PC-9 (cell line): ENCODE measurements around the gene CAPN15.

Experiments used
- CTCF ChIP-seq: fragments of 200-600 bp; sonication (generic); conservative IDR thresholded peaks from 2 replicates; pipeline ENCODE4 v1.6.1; 2017; ENCODE audit warnings: mixed run types, antibody characterized with exemption, mild to moderate bottlenecking, moderate library complexity
- EZH2 ChIP-seq: fragments of 200-600 bp; sonication (generic); IDR thresholded peaks from 2 replicates; pipeline ENCODE4 v1.8.0; 2017; ENCODE audit warnings: antibody characterized with exemption, low read depth

GRCh38 chr16:574021-574760 lies 46.7 kb downstream of the CAPN15 start:
- TF ChIP-seq CTCF: no peak
- TF ChIP-seq EZH2: no peak
